Endodermal cell (in vitro differentiated cells): ENCODE data around the gene CECR2. TPM values are rescaled to one million over a fixed set of nuclear protein-coding genes. Genes with fewer than 3 reads are reported as not detected.

ENCODE experiments used
- DNase-seq: peaks from one replicate; pipeline ENCODE4 v3.0.0-alpha.2; 2017
- H3K27ac ChIP-seq: 2 replicates; pipeline ENCODE4 v1.5.1; 2013; ENCODE audit warnings: mild to moderate bottlenecking, low read depth, low read length, moderate library complexity
- H3K27me3 ChIP-seq: 2 replicates; pipeline ENCODE4 v1.6.1; 2013; ENCODE audit warnings: mild to moderate bottlenecking, low read length, moderate library complexity; ENCODE audit not compliant: insufficient read depth, control insufficient read depth, poor library complexity, severe bottlenecking
- H3K36me3 ChIP-seq: 2 replicates; pipeline ENCODE4 v1.7.0; 2013; ENCODE audit warnings: mild to moderate bottlenecking, low read length, moderate library complexity; ENCODE audit not compliant: control insufficient read depth, insufficient read depth
- H3K4me1 ChIP-seq: one replicate; pipeline ENCODE4 v1.7.0; 2013; ENCODE audit warnings: low read length; ENCODE audit not compliant: control insufficient read depth, insufficient read depth
- H3K4me3 ChIP-seq: 2 replicates; pipeline ENCODE4 v1.5.1; 2013; ENCODE audit warnings: mild to moderate bottlenecking, low read length, moderate library complexity
- H3K9ac ChIP-seq: 2 replicates; pipeline ENCODE4 v1.6.1; 2013; ENCODE audit warnings: mild to moderate bottlenecking, low read length, moderate library complexity; ENCODE audit not compliant: poor library complexity, severe bottlenecking; ENCODE audit errors: extremely low read depth
- H3K9me3 ChIP-seq: 2 replicates; pipeline ENCODE4 v1.6.1; 2013; ENCODE audit warnings: mild to moderate bottlenecking, low read length, moderate library complexity; ENCODE audit not compliant: control insufficient read depth
- H3K27ac Mint-ChIP-seq: 2 replicates; pipeline ENCODE4 v1.8.0; 2020; ENCODE audit warnings: mixed read lengths
- H3K27me3 Mint-ChIP-seq: 2 replicates; pipeline ENCODE4 v1.8.0; 2021; ENCODE audit warnings: mild to moderate bottlenecking, mixed read lengths; ENCODE audit not compliant: insufficient read depth
- H3K36me3 Mint-ChIP-seq: 2 replicates; pipeline ENCODE4 v1.8.0; 2020; ENCODE audit warnings: low read depth, mixed read lengths
- H3K4me1 Mint-ChIP-seq: 2 replicates; pipeline ENCODE4 v1.8.0; 2020; ENCODE audit warnings: mixed read lengths
- H3K4me3 Mint-ChIP-seq: 2 replicates; pipeline ENCODE4 v1.8.0; 2020; ENCODE audit warnings: mild to moderate bottlenecking, moderate library complexity, mixed read lengths
- H3K9me3 Mint-ChIP-seq: 2 replicates; pipeline ENCODE4 v1.8.0; 2020; ENCODE audit warnings: mild to moderate bottlenecking, mixed read lengths
- CTCF ChIP-seq: fragments of 200-600 bp; sonication (generic); conservative IDR thresholded peaks from 2 replicates; pipeline ENCODE4 v1.5.0; 2021; ENCODE audit warnings: antibody characterized with exemption, mild to moderate bottlenecking
- WGBS, 2 experiments: methylation state at CpG; one replicate each; pipeline versions ENCODE4 v1.1.5 to v1.1.7; 2013; ENCODE audit warnings: missing lambda C conversion rate in 2 of 2, mixed read lengths in 1 of 2; ENCODE audit not compliant: insufficient coverage in 1 of 2, insufficient read length in 1 of 2; 5-methylcytosine and 5-hydroxymethylcytosine counted together
- total RNA-seq, 2 donors: library from RNA; stranded (reverse); fragmentation: NEBNext Ultra II Directional in 1 of 2; extraction: Animal tissue kit (Norgen Biotek cat#: 25700) in 1 of 2; gene quantifications; 2 replicates in 1 of 2; 3 replicates in 1 of 2; pipeline ENCODE4 v1.2.1, GENCODE V29; 2021

CECR2 gene
- total RNA-seq, 2 donors from 2014 or later = 98.9 to 105 TPM

GRCh38 chr22:17484608-17485007 is 115.3 kb downstream of the CECR2 start:
- no peaks in the 10 kb centered on the region for H3K9me3 Mint-ChIP-seq
- no peaks in the 10 kb centered on the region for H3K4me1 ChIP-seq
- no peak overlapping the region for H3K9ac ChIP-seq
- TF ChIP-seq CTCF = no peak
- no peaks in the 10 kb centered on the region for H3K9me3 ChIP-seq
- no peak overlapping the region for H3K4me3 Mint-ChIP-seq
- no peaks in the 10 kb centered on the region for H3K27me3 ChIP-seq
- H3K27ac ChIP-seq = no peak overlapping the region
- no peaks in the 10 kb centered on the region for H3K4me1 Mint-ChIP-seq
- peak overlapping the region; percentile 26 for H3K27ac Mint-ChIP-seq
- no peaks in the 10 kb centered on the region for H3K27me3 Mint-ChIP-seq
- 93 to 97% methylated on average over 10 to 12 of the region's 12 CpGs for WGBS, 2 experiments
- DNase-seq = peak; percentile 1
- H3K36me3 Mint-ChIP-seq = peaks cover 73% of the 10 kb centered on the region
- peaks cover 62% of the 10 kb centered on the region for H3K36me3 ChIP-seq
- no peak overlapping the region for H3K4me3 ChIP-seq

- Mint-ChIP-seq H3K27me3 (no peaks in the 10 kb centered on the region), H3K9me3 (no peaks in the 10 kb centered on the region), H3K4me3 (no peak overlapping the region), H3K36me3 (peaks cover 72% of the 10 kb centered on the region), H3K4me1 (peaks cover 8% of the 10 kb centered on the region), H3K27ac (peak overlapping the region; percentile 31)
- no peaks in the 10 kb centered on the region for H3K4me1 ChIP-seq
- no peak overlapping the region for H3K9ac ChIP-seq
- no peaks in the 10 kb centered on the region for H3K9me3 ChIP-seq
- no peak overlapping the region for H3K27ac ChIP-seq
- 90 to 91% methylated on average over 8 to 10 of the region's 10 CpGs for WGBS, 2 experiments
- TF ChIP-seq CTCF = no peak
- peaks cover 51% of the 10 kb centered on the region for H3K36me3 ChIP-seq
- no peaks in the 10 kb centered on the region for H3K27me3 ChIP-seq
- DNase-seq = no peak
- no peak overlapping the region for H3K4me3 ChIP-seq
Measured at GRCh38 chr22:17486313-17486712, 117.1 kb downstream of the CECR2 start.

GRCh38 chr22:17486719-17487118 is 117.5 kb downstream of the CECR2 start:
- DNase-seq = no peak
- H3K27me3 Mint-ChIP-seq = no peaks in the 10 kb centered on the region
- no peaks in the 10 kb centered on the region for H3K9me3 ChIP-seq
- H3K27me3 ChIP-seq = no peaks in the 10 kb centered on the region
- H3K9ac ChIP-seq = no peak overlapping the region
- peaks cover 10% of the 10 kb centered on the region for H3K4me1 Mint-ChIP-seq
- no peak overlapping the region for H3K27ac ChIP-seq
- peaks cover 47% of the 10 kb centered on the region for H3K36me3 ChIP-seq
- H3K36me3 Mint-ChIP-seq = peaks cover 68% of the 10 kb centered on the region
- peak overlapping the region; percentile 57 for H3K27ac Mint-ChIP-seq
- no peak for TF ChIP-seq CTCF
- no peaks in the 10 kb centered on the region for H3K4me1 ChIP-seq
- H3K9me3 Mint-ChIP-seq = no peaks in the 10 kb centered on the region
- WGBS, 2 experiments = 91 to 93% methylated on average over 9 to 10 of the region's 10 CpGs
- no peak overlapping the region for H3K4me3 Mint-ChIP-seq
- no peak overlapping the region for H3K4me3 ChIP-seq
